SK-N-SH (cell line): Measurements from ENCODE around the gene GPR148. TPM values are rescaled to one million over a fixed set of nuclear protein-coding genes. Genes with fewer than 3 reads are reported as not detected.

ENCODE experiments used
- CTCF ChIA-PET: fragments of 300-600, 350-600 bp; formaldehyde crosslinking; extraction: SDS; loops from one replicate; lab custom pipeline; 2021; lab: Yijun Ruan, JAX
- POLR2A ChIA-PET: fragments of 350-600 bp; sonication (Branson Sonifier 250); formaldehyde crosslinking; extraction: SDS; loops from one replicate; lab custom pipeline; 2020; ENCODE audit warnings: antibody characterized with exemption, inconsistent platforms; lab: Yijun Ruan, JAX
- DNase-seq: peaks from one replicate; pipeline ENCODE4 v3.0.0; 2012
- H2AFZ ChIP-seq: fragments of 200-600 bp; sonication (generic); 2 replicates; pipeline ENCODE4 v1.8.1; 2016; ENCODE audit warnings: antibody characterized with exemption, mild to moderate bottlenecking, low read depth
- H3F3A ChIP-seq: fragments of 200-600 bp; sonication (generic); replicated peaks from 2 replicates; pipeline ENCODE3; 2016; ENCODE audit warnings: antibody characterized with exemption, mild to moderate bottlenecking; ENCODE audit not compliant: insufficient read depth
- H3K27ac ChIP-seq, 2 experiments: fragments of 200-500 bp in 1 of 2; fragments of 200-600 bp in 1 of 2; sonication (Bioruptor generic) in 1 of 2; sonication (generic), shearing (Covaris generic) in 1 of 2; 2 replicates each; pipeline versions ENCODE4 v1.5.1 to v1.6.1; 2014 to 2016; ENCODE audit warnings: low read depth in 2 of 2, inconsistent platforms in 1 of 2, low read length in 1 of 2, mild to moderate bottlenecking in 1 of 2, mixed read lengths in 1 of 2
- H3K27me3 ChIP-seq: fragments of 200-600 bp; sonication (generic), shearing (Covaris generic); 2 replicates; pipeline ENCODE4 v1.6.1; 2016; ENCODE audit warnings: mixed run types; ENCODE audit not compliant: insufficient read depth
- H3K36me3 ChIP-seq, 2 experiments: fragments of 200-500 bp in 1 of 2; fragments of 200-600 bp in 1 of 2; sonication (Bioruptor generic) in 1 of 2; sonication (generic) in 1 of 2; replicated peaks in 1 of 2; 2 replicates each; pipeline versions ENCODE3 to v1.5.1; 2014 to 2016; ENCODE audit warnings: low read length in 1 of 2, mild to moderate bottlenecking in 1 of 2; ENCODE audit not compliant: insufficient read depth in 2 of 2, control insufficient read depth in 1 of 2
- H3K4me1 ChIP-seq, 2 experiments: fragments of 200-500 bp in 1 of 2; fragments of 200-600 bp in 1 of 2; sonication (Bioruptor generic) in 1 of 2; sonication (generic), shearing (Covaris generic) in 1 of 2; 2 replicates each; pipeline versions ENCODE4 v1.5.1 to v1.6.1; 2014 to 2016; ENCODE audit warnings: low read depth in 1 of 2, low read length in 1 of 2, mixed run types in 1 of 2; ENCODE audit not compliant: insufficient read depth in 2 of 2, control insufficient read depth in 1 of 2
- H3K4me2 ChIP-seq: fragments of 200-600 bp; sonication (generic), shearing (Covaris generic); 2 replicates; pipeline ENCODE4 v1.6.1; 2017; ENCODE audit warnings: mixed run types
- H3K4me3 ChIP-seq, 2 experiments: fragments of 200-500 bp in 1 of 2; fragments of 200-600 bp in 1 of 2; sonication (Bioruptor generic) in 1 of 2; sonication (generic), shearing (Covaris generic) in 1 of 2; 2 replicates each; pipeline versions ENCODE4 v1.5.1 to v1.8.1; 2014 to 2016; ENCODE audit warnings: low read depth in 2 of 2, inconsistent platforms in 1 of 2, low read length in 1 of 2, mild to moderate bottlenecking in 1 of 2, mixed read lengths in 1 of 2, moderate library complexity in 1 of 2
- H3K79me2 ChIP-seq: fragments of 200-600 bp; sonication (generic); 2 replicates; pipeline ENCODE4 v1.8.1; 2017; ENCODE audit warnings: mild to moderate bottlenecking; ENCODE audit not compliant: insufficient read depth
- H3K9ac ChIP-seq: fragments of 200-600 bp; sonication (generic); 2 replicates; pipeline ENCODE4 v1.6.1; 2017; ENCODE audit warnings: mixed run types
- H3K9me2 ChIP-seq: fragments of 200-600 bp; sonication (generic); 2 replicates; pipeline ENCODE4 v1.6.1; 2017; ENCODE audit warnings: mixed run types
- H3K9me3 ChIP-seq: fragments of 200-600 bp; sonication (generic); 2 replicates; pipeline ENCODE4 v1.6.1; 2017; ENCODE audit warnings: mixed run types, mild to moderate bottlenecking, moderate library complexity
- H4K20me1 ChIP-seq: fragments of 200-600 bp; sonication (generic); 2 replicates; pipeline ENCODE4 v1.6.1; 2017; ENCODE audit warnings: mild to moderate bottlenecking, mixed run types; ENCODE audit not compliant: insufficient read depth
- CHD2 ChIP-seq: fragments of 150-350 bp; IDR thresholded peaks from 2 replicates; pipeline ENCODE4 v1.6.1; 2018; ENCODE audit warnings: low read length; ENCODE audit not compliant: partially characterized antibody
- ELF1 ChIP-seq: IDR thresholded peaks from 2 replicates; pipeline ENCODE4 v1.4.0; 2012
- EZH2phosphoT487 ChIP-seq: fragments of 200-600 bp; sonication (generic); IDR thresholded peaks from 2 replicates; pipeline ENCODE4 v1.6.1; 2017; ENCODE audit warnings: low read depth, mixed run types, mild to moderate bottlenecking, antibody characterized with exemption, moderate library complexity, borderline replicate concordance
- FOSL2 ChIP-seq: IDR thresholded peaks from 2 replicates; pipeline ENCODE4 v1.4.0; 2012; ENCODE audit warnings: low read depth, mild to moderate bottlenecking, moderate library complexity, borderline replicate concordance
- FOXJ3 ChIP-seq: sonication (generic); formaldehyde crosslinking; IDR thresholded peaks from 2 replicates; pipeline ENCODE4 v1.5.1; 2020; ENCODE audit warnings: mild to moderate bottlenecking, missing genetic modification reagents
- GATA2 ChIP-seq: sonication (generic); formaldehyde crosslinking; IDR thresholded peaks from 2 replicates; pipeline ENCODE4 v1.5.0; 2020; ENCODE audit warnings: mild to moderate bottlenecking, missing genetic modification reagents
- JUND ChIP-seq: IDR thresholded peaks from 2 replicates; pipeline ENCODE4 v1.4.0; 2012
- MEF2A ChIP-seq: IDR thresholded peaks from 2 replicates; pipeline ENCODE4 v1.4.0; 2012; ENCODE audit warnings: low read depth, borderline replicate concordance
- MXI1 ChIP-seq: IDR thresholded peaks from 2 replicates; pipeline ENCODE4 v1.6.1; 2012; ENCODE audit warnings: mild to moderate bottlenecking, low read depth, low read length, improper control_type of control experiment
- NRF1 ChIP-seq: IDR thresholded peaks from 2 replicates; pipeline ENCODE4 v1.6.1; 2012; ENCODE audit warnings: low read depth, mild to moderate bottlenecking, low read length
- SIN3A ChIP-seq: IDR thresholded peaks from 2 replicates; pipeline ENCODE4 v1.6.1; 2012; ENCODE audit warnings: low read depth, mild to moderate bottlenecking, low read length, moderate library complexity, borderline replicate concordance
- SMC3 ChIP-seq: IDR thresholded peaks from 2 replicates; pipeline ENCODE4 v1.6.1; 2012; ENCODE audit warnings: low read depth, low read length, improper control_type of control experiment
- TAF1 ChIP-seq: IDR thresholded peaks from 2 replicates; pipeline ENCODE4 v1.6.1; 2012; ENCODE audit warnings: low read depth, mild to moderate bottlenecking, low read length, moderate library complexity, borderline replicate concordance
- TCF12 ChIP-seq: IDR thresholded peaks from 2 replicates; pipeline ENCODE4 v1.4.0; 2012
- TEAD4 ChIP-seq: IDR thresholded peaks from 2 replicates; pipeline ENCODE4 v1.4.0; 2012; ENCODE audit warnings: mild to moderate bottlenecking, borderline replicate concordance; ENCODE audit not compliant: insufficient read depth
- YY1 ChIP-seq: IDR thresholded peaks from 2 replicates; pipeline ENCODE4 v1.4.0; 2012; ENCODE audit warnings: low read depth, mild to moderate bottlenecking
- WGBS: methylation state at CpG from one replicate; pipeline ENCODE4 v1.1.6; 2017; ENCODE audit warnings: low lambda C conversion rate; 5-methylcytosine and 5-hydroxymethylcytosine counted together
- polyA plus RNA-seq, 3 experiments: library from polyadenylated mRNA; depleted of rRNA; stranded (reverse); fragments of >200 nt; gene quantifications; 2 replicates each; pipeline ENCODE4 v1.2.3, GENCODE V29; 2012
- TF ChIP-seq, protein P1 (sequence below): IDR thresholded peaks from 2 replicates; pipeline ENCODE4; 2012
- TF ChIP-seq, protein P2 (sequence below): IDR thresholded peaks from 2 replicates; pipeline ENCODE4 v1.4.0; 2012; ENCODE audit warnings: low read depth, borderline replicate concordance
- TF ChIP-seq, protein P3 (sequence below): IDR thresholded peaks from 2 replicates; pipeline ENCODE4 v1.4.0; 2012; ENCODE audit warnings: low read depth
- TF ChIP-seq, protein P4 (sequence below): fragments of 150-350 bp; IDR thresholded peaks from 2 replicates; pipeline ENCODE4 v1.6.1; 2016; ENCODE audit warnings: mild to moderate bottlenecking, low read depth, low read length

GPR148 gene
- polyA plus RNA-seq, 1 of the 3 experiments (the other 2 are of a cell fraction) = not detected

DNA sequence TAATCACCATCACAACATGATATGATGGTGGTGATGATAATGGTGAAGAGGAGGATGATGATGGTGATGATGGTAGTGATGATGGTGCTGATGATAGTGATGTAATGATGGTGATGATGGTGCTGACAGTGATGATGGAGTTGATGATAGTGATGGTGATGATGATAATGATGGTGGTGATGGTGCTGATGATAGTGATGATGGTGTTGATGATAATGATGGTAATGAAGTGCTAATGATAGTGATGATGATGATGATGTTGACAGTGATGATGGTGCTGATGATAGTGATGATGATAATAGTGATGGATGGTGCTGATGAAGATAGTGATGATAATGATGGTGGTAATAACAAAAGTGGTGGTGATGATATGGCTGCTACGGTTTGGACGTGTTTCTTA, 4.4 kb upstream of the GPR148 start (continued):
- TF ChIP-seq SIN3A = no peak

DNA sequence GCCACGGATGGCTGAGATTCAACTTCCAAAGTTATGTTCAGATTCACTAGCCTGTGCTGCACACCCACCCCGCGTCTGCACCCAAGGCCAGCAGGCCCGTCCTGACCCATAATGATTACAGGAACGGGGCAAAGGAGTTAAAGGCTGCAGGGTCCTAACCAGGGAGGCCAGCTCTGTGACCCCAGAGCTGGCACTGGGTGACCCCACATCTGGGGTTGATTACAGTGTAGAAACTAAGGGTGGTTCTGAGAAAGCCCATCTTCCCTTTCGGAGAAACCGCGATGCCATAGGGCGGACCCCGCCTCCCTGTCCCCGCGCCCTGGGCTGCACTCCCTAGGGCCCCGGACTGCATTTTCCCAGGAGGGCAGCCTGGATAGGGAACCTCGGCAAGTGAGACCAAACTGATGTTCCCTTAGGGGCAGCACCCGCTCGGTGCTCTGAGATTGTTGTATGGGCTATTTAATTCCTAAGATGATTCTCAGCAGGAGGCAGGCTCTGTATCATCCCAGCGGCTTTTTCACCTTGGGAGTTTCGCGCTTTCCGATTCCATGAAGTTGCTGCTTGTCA, 2.2 kb upstream of the GPR148 start:
- H3K9ac ChIP-seq = peak overlapping the region; percentile 65
- WGBS = 85% methylated on average over 13 of the region's 20 CpGs
- no peak for DNase-seq

DNA sequence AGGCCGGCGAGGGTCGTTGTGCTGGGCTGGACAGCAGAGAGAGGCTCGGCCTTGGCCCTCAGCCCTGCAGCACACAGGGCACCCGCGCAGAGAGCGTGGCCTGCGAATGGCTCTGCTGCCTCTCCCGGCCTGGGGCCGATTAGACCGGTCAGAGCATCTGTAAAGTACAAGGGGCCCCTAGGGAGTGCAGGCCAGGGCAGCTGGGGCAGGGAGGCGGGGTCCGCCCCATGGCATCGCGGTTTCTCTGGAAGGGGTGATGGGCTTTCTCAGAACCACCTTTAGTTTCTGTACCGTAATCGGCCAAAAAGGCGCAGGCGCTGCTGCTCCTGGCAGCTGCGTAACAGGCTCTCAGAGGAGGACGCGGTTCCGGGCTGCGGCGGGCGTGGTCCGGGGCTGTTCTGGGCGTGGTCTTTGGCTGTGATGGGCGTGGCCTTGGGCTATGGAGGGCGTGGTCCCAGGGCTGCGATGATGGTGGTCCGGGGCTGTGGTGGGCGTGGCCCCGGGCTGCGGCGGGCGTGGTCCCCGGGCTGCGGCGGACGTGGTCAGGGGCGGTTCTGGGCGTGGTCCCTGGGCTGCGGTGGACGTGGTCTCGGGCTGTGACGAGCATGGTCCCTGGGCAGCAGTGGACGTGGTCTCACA, 1.5 kb upstream of the GPR148 start:
- Histone ChIP-seq H3K36me3 (no peaks in the 10 kb centered on the region), H2AFZ (peak overlapping the region; percentile 90), H3K9me3 (no peaks in the 10 kb centered on the region), H3K4me1 (peaks cover 0 to 25% of the 10 kb centered on the region in 2 experiments; a peak in 2 of 4 replicates), H3K79me2 (no peaks in the 10 kb centered on the region), H3K9ac (peak overlapping the region; percentile 65), H3K27ac (peak overlapping the region in 1 of 2 experiments; percentile 64; a peak in 2 of 4 replicates), H3K4me2 (peak overlapping the region; percentile 88), H3K9me2 (no peaks in the 10 kb centered on the region), H3K4me3 (peak overlapping the region; percentile 46 to 62), H3F3A (no peaks in the 10 kb centered on the region), H4K20me1 (no peaks in the 10 kb centered on the region), H3K27me3 (no peaks in the 10 kb centered on the region)
- DNase-seq = peak; percentile 96
- ChIA-PET POLR2A (interaction anchor here (3.1 kb wide), 1 partner anchor 16 kb away, joined by 20 read pairs; no protein-coding TSS in a partner anchor), CTCF (interaction anchor here (0.9 to 1.8 kb wide), 4 partner anchors 11 to 237 kb away, joined by 3 to 7 read pairs (median 4); no protein-coding TSS in a partner anchor)
- WGBS = 0% methylated on average over 6 of the region's 48 CpGs
- TF ChIP-seq, protein P1, sequence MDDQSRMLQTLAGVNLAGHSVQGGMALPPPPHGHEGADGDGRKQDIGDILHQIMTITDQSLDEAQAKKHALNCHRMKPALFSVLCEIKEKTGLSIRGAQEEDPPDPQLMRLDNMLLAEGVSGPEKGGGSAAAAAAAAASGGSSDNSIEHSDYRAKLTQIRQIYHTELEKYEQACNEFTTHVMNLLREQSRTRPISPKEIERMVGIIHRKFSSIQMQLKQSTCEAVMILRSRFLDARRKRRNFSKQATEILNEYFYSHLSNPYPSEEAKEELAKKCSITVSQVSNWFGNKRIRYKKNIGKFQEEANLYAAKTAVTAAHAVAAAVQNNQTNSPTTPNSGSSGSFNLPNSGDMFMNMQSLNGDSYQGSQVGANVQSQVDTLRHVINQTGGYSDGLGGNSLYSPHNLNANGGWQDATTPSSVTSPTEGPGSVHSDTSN = no peak
- 0 out of 2 replicates have a peak, but pooled peaks have one; percentile 16 for TF ChIP-seq TAF1
- TF ChIP-seq, protein P2, sequence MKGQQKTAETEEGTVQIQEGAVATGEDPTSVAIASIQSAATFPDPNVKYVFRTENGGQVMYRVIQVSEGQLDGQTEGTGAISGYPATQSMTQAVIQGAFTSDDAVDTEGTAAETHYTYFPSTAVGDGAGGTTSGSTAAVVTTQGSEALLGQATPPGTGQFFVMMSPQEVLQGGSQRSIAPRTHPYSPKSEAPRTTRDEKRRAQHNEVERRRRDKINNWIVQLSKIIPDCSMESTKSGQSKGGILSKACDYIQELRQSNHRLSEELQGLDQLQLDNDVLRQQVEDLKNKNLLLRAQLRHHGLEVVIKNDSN = no peak
- no peak for TF ChIP-seq MEF2A
- TF ChIP-seq, protein P3, sequence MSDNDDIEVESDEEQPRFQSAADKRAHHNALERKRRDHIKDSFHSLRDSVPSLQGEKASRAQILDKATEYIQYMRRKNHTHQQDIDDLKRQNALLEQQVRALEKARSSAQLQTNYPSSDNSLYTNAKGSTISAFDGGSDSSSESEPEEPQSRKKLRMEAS = no peak
- no peak for TF ChIP-seq JUND
- no peak for TF ChIP-seq ELF1
- no peak for TF ChIP-seq FOSL2
- no peak for TF ChIP-seq GATA2 (CRISPR knock-in tag)
- TF ChIP-seq NRF1 = peak; percentile 58
- TF ChIP-seq EZH2phosphoT487 = no peak
- no peak for TF ChIP-seq SMC3
- TF ChIP-seq FOXJ3 (CRISPR knock-in tag) = no peak; the same call in 1 of the 2 replicates
- TF ChIP-seq, protein P4, sequence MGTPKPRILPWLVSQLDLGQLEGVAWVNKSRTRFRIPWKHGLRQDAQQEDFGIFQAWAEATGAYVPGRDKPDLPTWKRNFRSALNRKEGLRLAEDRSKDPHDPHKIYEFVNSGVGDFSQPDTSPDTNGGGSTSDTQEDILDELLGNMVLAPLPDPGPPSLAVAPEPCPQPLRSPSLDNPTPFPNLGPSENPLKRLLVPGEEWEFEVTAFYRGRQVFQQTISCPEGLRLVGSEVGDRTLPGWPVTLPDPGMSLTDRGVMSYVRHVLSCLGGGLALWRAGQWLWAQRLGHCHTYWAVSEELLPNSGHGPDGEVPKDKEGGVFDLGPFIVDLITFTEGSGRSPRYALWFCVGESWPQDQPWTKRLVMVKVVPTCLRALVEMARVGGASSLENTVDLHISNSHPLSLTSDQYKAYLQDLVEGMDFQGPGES = no peak
- no peak; the same call in none of the 2 replicates for TF ChIP-seq MXI1
- TF ChIP-seq CHD2 = peak; percentile 58
- no peak for TF ChIP-seq YY1

More for the DNA sequence above, 2.2 kb upstream of the GPR148 start:
- H3K4me3 ChIP-seq = peak overlapping the region; percentile 46 to 62
- no peaks in the 10 kb centered on the region for H3K9me3 ChIP-seq
- H3K4me1 ChIP-seq = peaks cover 0 to 25% of the 10 kb centered on the region in 2 experiments; a peak in 2 of 4 replicates
- POLR2A ChIA-PET = interaction anchor here (3.1 kb wide), 1 partner anchor 17 kb away, joined by 20 read pairs; no protein-coding TSS in a partner anchor
- no peaks in the 10 kb centered on the region for H3K9me2 ChIP-seq
- H3K27me3 ChIP-seq = no peaks in the 10 kb centered on the region
- no peaks in the 10 kb centered on the region for H3K36me3 ChIP-seq
- no peaks in the 10 kb centered on the region for H3F3A ChIP-seq
- H3K79me2 ChIP-seq = no peaks in the 10 kb centered on the region
- TF ChIP-seq TEAD4 = no peak
- TF ChIP-seq, protein P2 = no peak
- TF ChIP-seq TCF12 = no peak
- TF ChIP-seq TAF1 = no peak
- no peak for TF ChIP-seq JUND
- TF ChIP-seq, all 33 proteins: peak for 0
- peak overlapping the region in 1 of 2 experiments; percentile 64; a peak in 2 of 4 replicates for H3K27ac ChIP-seq
- H2AFZ ChIP-seq = peak overlapping the region; percentile 90; the same call in 1 of the 2 replicates
- peak overlapping the region; percentile 88 for H3K4me2 ChIP-seq
- H4K20me1 ChIP-seq = no peaks in the 10 kb centered on the region
- CTCF ChIA-PET = interaction anchor here (1.4 kb wide), 1 partner anchor 33 kb away, joined by 3 read pairs; no protein-coding TSS in a partner anchor
